Measurements from ENCODE around the gene RAB28.

DNA sequence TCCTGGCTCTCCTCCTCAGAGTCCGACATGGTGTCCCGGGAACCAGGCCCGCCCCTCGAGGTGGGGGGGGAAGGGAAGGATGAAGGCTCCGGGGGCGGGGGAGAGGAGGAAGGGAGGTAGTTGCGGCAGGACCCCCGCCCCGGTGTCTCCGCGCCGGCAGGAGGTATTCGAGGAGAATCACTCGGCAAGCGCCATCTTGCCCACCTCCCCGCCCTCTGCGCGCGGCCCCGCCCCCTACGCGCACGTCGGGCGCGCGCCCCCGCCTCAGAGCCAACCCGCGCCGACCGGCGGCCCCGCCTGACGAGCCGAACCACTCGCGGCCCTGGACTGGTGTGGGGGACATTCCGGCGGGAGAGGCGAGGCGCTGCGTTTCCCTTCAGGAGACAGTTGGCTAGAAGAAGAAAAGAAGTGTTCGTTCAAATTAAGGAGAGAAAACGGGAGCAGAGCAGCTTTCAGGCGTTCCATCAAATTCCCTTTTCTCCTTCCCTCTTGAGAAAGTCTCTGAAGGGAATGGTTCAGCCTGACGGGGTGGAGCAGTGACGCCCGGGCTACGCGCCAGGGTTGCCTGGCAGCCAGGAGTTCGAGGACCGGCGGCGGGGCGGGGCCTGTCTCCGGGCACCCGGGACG, at the start of gene RAB28:
- TF ChIP-seq EZH2 (IDR thresholded peaks at IDR 0.05) (no peak), EZH2phosphoT487 (IDR thresholded peaks at IDR 0.05) (peak; percentile 15)
